ENCODE data around the gene NXF3.
"Not testable (repeated sequence)": the region's sequence is repeated elsewhere in the genome, so short reads cannot be mapped to it uniquely, and the experiment has no call there.

Gene NXF3

GRCh38 chrX:103066606-103067005 is 26.3 kb downstream of the NXF3 start:
- DNase-seq = no peak
- no peak for TF ChIP-seq POLR2A (IDR thresholded peaks at IDR 0.05; ENCODE audit: low read length)

GRCh38 chrX:103063918-103064434 is 29.0 kb downstream of the NXF3 start, which contains the start of gene BEX1:
TSS of gene BEX1 (minus strand) at chrX:103064171. CDS start at chrX:103063274, 897 bp downstream.
- TF ChIP-seq GATA1 (IDR thresholded peaks at IDR 0.05; ENCODE audit: low read depth, low read length) = no peak
- peak; percentile 36 for TF ChIP-seq POLR2A (IDR thresholded peaks at IDR 0.05; ENCODE audit: low read length)
- DNase-seq = peak; percentile 52 to 62

- DNase-seq = peak; percentile 36 to 39
- TF ChIP-seq GATA1 (IDR thresholded peaks at IDR 0.05; ENCODE audit: low read depth, low read length) (no peak), POLR2A (IDR thresholded peaks at IDR 0.05; ENCODE audit: low read length) (no peak)
These were observed 29.6 kb downstream of the NXF3 start for GRCh38 chrX:103063191-103063845.

GRCh38 chrX:103061486-103061885 is 31.5 kb downstream of the NXF3 start:
- TF ChIP-seq POLR2A (IDR thresholded peaks at IDR 0.05; ENCODE audit: low read length) (no peak), GATA1 (IDR thresholded peaks at IDR 0.05; ENCODE audit: low read depth, low read length) (no peak)
- DNase-seq = no peak

GRCh38 chrX:103056902-103057301 is 36.0 kb downstream of the NXF3 start:
- no peak for TF ChIP-seq GATA1 (IDR thresholded peaks at IDR 0.05; ENCODE audit: low read depth, low read length)
- TF ChIP-seq POLR2A (IDR thresholded peaks at IDR 0.05; ENCODE audit: low read length) = no peak
- no peak for DNase-seq

GRCh38 chrX:103052625-103053024 is 40.3 kb downstream of the NXF3 start:
- TF ChIP-seq POLR2A (IDR thresholded peaks at IDR 0.05; ENCODE audit: low read length) = no peak
- no peak for TF ChIP-seq GATA1 (IDR thresholded peaks at IDR 0.05; ENCODE audit: low read depth, low read length)
- DNase-seq = no peak

GRCh38 chrX:103051260-103051789 is 41.6 kb downstream of the NXF3 start:
- DNase-seq = no peak
- no peak for TF ChIP-seq POLR2A (IDR thresholded peaks at IDR 0.05; ENCODE audit: low read length)

GRCh38 chrX:103033371-103033770 is 59.6 kb downstream of the NXF3 start:
- not testable (repeated sequence) for DNase-seq

All from erythroblast (primary cell).